Stimulated activated CD8-positive, alpha-beta memory T cell treated with anti-CD3 and anti-CD28 coated beads, Interleukin-12 subunit alpha, Interleukin-12 subunit beta, amount 100 ng/mL, for 24 hours (primary cell): Measurements from ENCODE around the gene CASP10.
"Not testable (repeated sequence)": the region's sequence is repeated elsewhere in the genome, so short reads cannot be mapped to it uniquely, and the experiment has no call there.

Experiments used
- DNase-seq: peaks from one replicate; pipeline ENCODE4 v3.0.0-alpha.2; 2020; ENCODE audit errors: extremely low read depth

The CASP10 gene, protein sequence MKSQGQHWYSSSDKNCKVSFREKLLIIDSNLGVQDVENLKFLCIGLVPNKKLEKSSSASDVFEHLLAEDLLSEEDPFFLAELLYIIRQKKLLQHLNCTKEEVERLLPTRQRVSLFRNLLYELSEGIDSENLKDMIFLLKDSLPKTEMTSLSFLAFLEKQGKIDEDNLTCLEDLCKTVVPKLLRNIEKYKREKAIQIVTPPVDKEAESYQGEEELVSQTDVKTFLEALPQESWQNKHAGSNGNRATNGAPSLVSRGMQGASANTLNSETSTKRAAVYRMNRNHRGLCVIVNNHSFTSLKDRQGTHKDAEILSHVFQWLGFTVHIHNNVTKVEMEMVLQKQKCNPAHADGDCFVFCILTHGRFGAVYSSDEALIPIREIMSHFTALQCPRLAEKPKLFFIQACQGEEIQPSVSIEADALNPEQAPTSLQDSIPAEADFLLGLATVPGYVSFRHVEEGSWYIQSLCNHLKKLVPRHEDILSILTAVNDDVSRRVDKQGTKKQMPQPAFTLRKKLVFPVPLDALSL

GRCh38 chr2:201182650-201183364, at the start of gene CASP10:
Gene CASP10, plus strand, starts transcription at chr2:201183141. Its CDS starts 2,637 bp downstream, at chr2:201185778.
- no peak for DNase-seq

DNA sequence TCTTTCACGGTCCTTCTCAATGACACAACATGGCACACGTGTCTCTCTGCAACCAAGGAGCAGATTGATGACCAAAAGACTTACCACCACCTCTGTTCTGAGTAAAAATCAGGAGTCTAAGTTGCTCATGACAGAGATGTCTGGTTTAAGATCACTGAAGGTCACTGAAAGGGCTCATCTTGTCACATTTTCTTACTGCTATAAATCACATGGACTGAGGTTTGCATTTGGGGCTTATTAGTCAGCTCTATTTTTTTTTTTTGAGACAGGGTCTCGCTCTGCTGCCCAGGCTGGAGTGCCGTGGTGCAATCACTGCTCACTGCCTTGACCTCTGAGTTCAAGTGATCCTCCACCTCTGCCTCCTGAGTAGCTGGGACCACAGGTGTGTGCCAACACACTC, 47.6 kb upstream of the CASP10 start:
- no peak for DNase-seq

GRCh38 chr2:201136889-201137321, 46.0 kb upstream of the CASP10 start:
- no peak for DNase-seq

DNA sequence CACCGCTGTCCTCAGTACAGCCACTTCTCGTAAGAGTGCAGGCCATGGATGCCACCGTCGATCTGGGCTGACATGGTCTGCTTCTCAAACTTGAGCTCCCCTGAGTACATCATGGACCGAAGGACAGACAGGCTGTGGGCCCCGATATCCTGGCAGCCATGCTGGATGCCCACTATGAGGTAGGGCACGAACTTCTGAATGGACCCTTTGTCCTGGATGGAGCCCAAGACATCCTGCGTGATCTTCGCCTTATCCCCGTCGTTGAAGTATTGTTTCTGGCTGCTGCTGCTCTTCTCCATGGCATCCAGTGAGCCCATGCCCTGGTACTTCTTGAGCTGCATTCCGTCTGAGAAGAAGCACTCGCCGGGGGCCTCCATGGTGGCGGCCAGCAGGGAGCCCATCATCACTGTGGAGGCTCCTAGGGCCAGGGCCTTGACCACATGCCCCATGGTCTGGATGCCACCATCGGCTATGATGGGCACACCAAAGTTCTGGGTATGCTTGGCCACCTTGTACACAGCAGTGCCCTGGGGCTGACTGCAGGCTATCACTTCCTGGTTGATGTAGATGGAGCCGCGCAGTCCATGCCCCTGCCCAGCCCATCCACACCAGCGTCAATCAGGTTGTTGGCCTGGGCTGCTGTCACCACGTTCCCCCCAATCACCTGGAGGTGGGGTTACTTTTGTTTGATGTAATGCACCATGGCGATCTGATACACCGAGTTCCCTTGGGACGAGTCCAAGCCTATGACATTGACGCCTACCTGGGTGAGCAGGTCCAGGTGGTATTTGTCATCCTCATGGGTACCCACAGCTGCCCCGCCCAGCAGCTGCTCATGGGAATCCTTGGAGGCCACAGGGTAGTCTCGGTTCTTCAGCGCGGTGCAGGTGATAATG, 45.2 kb upstream of the CASP10 start:
- no peak for DNase-seq

GRCh38 chr2:201138401-201138970, 44.5 kb upstream of the CASP10 start:
- no peak for DNase-seq

GRCh38 chr2:201138986-201139781, 43.8 kb upstream of the CASP10 start:
- not testable (repeated sequence) for DNase-seq

- no peak for DNase-seq
Observed at GRCh38 chr2:201139836-201140604, 42.9 kb upstream of the CASP10 start.

- no peak for DNase-seq
Observed at GRCh38 chr2:201144101-201145051, 38.6 kb upstream of the CASP10 start.

- no peak for DNase-seq
Observed at GRCh38 chr2:201148434-201148990, 34.4 kb upstream of the CASP10 start.

- no peak for DNase-seq
Observed at GRCh38 chr2:201149064-201149820, 33.7 kb upstream of the CASP10 start.

- DNase-seq: not testable (repeated sequence)
Observed at GRCh38 chr2:201149821-201150165, 33.1 kb upstream of the CASP10 start.

GRCh38 chr2:201150454-201151020, 32.4 kb upstream of the CASP10 start:
- DNase-seq: no peak

DNA sequence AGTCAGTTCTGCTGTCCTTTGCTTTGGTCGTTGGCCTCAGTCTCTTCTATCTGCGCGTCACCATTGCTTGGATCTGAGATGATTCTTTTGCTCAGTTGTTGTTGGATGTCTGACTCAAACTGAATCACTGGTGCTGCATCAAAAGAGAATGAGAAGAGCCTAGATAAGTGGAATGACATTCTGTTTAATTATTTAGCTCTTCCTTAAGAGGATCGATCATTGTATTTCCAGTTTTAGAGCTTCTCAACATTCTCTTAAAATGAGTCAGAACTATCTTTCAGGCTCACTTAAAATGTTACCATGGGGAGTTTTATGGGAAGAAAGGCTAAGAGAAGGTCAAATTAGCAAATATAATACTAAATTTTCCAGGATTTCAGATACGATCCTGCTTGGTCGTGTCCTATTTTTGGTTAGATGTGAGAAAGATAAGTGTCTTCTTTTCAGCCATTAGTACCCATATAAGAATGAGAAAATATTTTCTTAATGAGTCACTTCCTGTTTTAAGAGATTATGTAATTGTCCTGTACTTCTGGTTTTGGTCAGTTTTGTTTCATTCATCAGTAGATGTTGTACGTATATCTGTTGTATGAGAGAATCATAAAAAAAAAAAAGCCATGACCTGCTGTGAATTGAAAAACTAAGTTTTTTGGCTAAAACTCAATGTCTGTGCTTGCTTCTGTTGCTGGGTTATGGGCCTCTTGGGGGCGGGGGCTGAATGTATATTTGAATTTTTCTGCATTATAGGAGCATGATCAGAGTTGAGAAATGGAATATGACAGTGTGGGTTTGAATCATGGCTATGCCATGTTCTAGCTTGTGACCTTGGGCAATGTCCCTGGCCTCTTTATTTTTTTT, 31.6 kb upstream of the CASP10 start:
- DNase-seq: no peak

DNA sequence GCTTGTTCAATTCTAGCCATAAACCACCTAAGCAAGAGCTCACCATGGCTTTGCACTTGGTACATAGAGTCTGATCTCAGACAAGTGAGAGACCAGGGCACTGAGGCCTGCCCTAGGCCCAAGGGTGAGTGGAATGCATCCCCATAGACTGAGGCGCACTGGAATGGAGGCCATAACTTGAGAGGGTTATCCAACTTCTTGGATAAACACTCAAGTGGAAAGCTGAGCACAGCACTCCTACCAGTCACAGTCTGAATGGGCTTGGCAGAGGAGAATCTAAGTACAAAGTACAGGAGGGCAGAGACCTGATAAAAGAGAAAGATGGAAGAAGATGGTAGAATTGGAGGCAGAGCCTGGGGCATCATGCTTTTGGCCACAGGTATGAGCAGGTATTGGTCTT, 30.4 kb upstream of the CASP10 start:
- DNase-seq: no peak

DNA sequence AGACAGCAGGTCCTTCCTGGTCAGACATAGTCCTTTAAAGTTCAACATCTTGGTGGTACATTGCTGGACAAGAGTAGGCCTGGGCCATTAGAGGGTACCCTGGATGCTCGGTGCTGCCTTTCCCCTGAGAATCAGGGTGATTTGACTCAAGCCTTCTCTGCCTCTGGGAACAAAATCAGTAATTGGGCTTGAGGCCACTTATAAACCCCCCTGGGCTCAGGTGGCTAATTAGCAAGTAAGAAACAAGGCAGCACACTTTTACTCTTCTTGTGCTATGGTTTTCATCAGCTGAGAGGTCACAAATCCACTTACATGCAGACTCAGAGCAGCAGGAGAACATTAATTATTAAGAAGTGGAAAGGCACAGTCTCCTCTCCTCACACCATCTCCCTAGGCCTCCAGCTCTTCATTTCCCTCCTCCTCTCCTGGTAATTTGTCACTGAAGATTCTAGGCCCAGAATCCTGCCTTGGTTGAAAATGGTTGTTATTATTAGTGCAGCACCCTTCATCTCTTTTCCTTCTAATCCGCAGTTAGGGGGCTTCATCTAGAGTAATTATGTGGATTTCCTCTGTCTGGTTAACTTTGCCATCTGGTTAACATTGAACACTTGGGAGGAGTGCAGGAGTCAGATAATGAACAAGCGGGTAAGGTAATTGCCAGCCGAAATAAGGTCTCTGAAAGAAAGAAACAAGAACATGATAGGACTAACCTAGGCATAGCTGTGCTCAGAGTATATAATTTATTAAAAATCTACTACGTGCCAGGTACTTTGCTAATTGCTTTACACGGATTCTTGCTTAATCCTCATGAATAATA, 29.7 kb upstream of the CASP10 start:
- DNase-seq: no peak
